GM23338 (cell line): ENCODE results near the gene BMPER. TPM values are rescaled to one million over a fixed set of nuclear protein-coding genes. Genes with fewer than 3 reads are reported as not detected.

Experiments used
- ATAC-seq: fragments of 200-7000 bp; cut with Tn5 transposase; 3 replicates; pipeline ENCODE4 v1.9.1; 2020
- DNase-seq: peaks from one replicate; pipeline ENCODE4 v3.0.0-alpha.2; 2015; ENCODE audit warnings: low spot score
- H2AFZ ChIP-seq: fragments of 200-600 bp; sonication (generic); 2 replicates; pipeline ENCODE4 v1.8.0; 2016; ENCODE audit warnings: antibody characterized with exemption, mild to moderate bottlenecking, moderate library complexity
- H3F3A ChIP-seq: fragments of 200-600 bp; sonication (generic); replicated peaks from 2 replicates; pipeline ENCODE4 v1.8.0; 2017; ENCODE audit warnings: antibody characterized with exemption, mixed run types, low read depth
- H3K27ac ChIP-seq: fragments of 200-600 bp; sonication (generic); 2 replicates; pipeline ENCODE4 v1.6.1; 2016; ENCODE audit warnings: low read depth
- H3K27me3 ChIP-seq: fragments of 200-600 bp; sonication (generic); 2 replicates; pipeline ENCODE4 v1.8.0; 2016; ENCODE audit warnings: mild to moderate bottlenecking, mixed run types, moderate library complexity; ENCODE audit not compliant: insufficient read depth
- H3K36me3 ChIP-seq: fragments of 200-600 bp; sonication (generic); 2 replicates; pipeline ENCODE4 v1.8.0; 2016; ENCODE audit warnings: mild to moderate bottlenecking; ENCODE audit not compliant: insufficient read depth
- H3K4me1 ChIP-seq: fragments of 200-600 bp; sonication (generic); 2 replicates; pipeline ENCODE4 v1.8.0; 2016; ENCODE audit warnings: mild to moderate bottlenecking, moderate library complexity; ENCODE audit not compliant: insufficient read depth
- H3K4me2 ChIP-seq: fragments of 200-600 bp; sonication (generic); 2 replicates; pipeline ENCODE4 v1.7.1; 2017; ENCODE audit warnings: mixed run types
- H3K4me3 ChIP-seq: fragments of 200-600 bp; sonication (generic); 2 replicates; pipeline ENCODE4 v1.6.1; 2016; ENCODE audit warnings: mixed run types
- H3K79me2 ChIP-seq: fragments of 200-600 bp; sonication (generic); replicated peaks from 2 replicates; pipeline ENCODE4 v1.8.0; 2017; ENCODE audit warnings: mild to moderate bottlenecking; ENCODE audit not compliant: insufficient read depth
- H3K9me2 ChIP-seq: fragments of 200-600 bp; sonication (generic); 2 replicates; pipeline ENCODE4 v1.8.0; 2017; ENCODE audit not compliant: insufficient read depth
- H4K20me1 ChIP-seq: fragments of 200-600 bp; sonication (generic); replicated peaks from 2 replicates; pipeline ENCODE4 v1.8.0; 2017; ENCODE audit warnings: mild to moderate bottlenecking; ENCODE audit not compliant: insufficient read depth
- H3K27ac Mint-ChIP-seq: 2 replicates; pipeline ENCODE4 v1.8.0; 2020; ENCODE audit warnings: inconsistent platforms, mild to moderate bottlenecking, moderate library complexity, mixed read lengths
- H3K27me3 Mint-ChIP-seq: 3 replicates; pipeline ENCODE4 v1.8.0; 2022; ENCODE audit warnings: low read depth, mild to moderate bottlenecking, moderate library complexity, mixed read lengths, inconsistent platforms; ENCODE audit not compliant: insufficient read depth, poor library complexity
- H3K36me3 Mint-ChIP-seq: 3 replicates; pipeline ENCODE4 v1.8.0; 2021; ENCODE audit warnings: low read depth, mild to moderate bottlenecking, inconsistent platforms, moderate library complexity, mixed read lengths
- H3K4me1 Mint-ChIP-seq: 3 replicates; pipeline ENCODE4 v1.8.0; 2020; ENCODE audit warnings: mild to moderate bottlenecking, inconsistent platforms, mixed read lengths
- H3K4me3 Mint-ChIP-seq: 3 replicates; pipeline ENCODE4 v1.8.0; 2021; ENCODE audit warnings: moderate library complexity, mild to moderate bottlenecking, inconsistent platforms, mixed read lengths
- H3K9me3 Mint-ChIP-seq: 3 replicates; pipeline ENCODE4 v1.8.0; 2020; ENCODE audit warnings: moderate library complexity, mild to moderate bottlenecking, inconsistent platforms, mixed read lengths
- CREB1 ChIP-seq: fragments of 250-450 bp; sonication (Bioruptor Pico); IDR thresholded peaks from 2 replicates; pipeline ENCODE4 v1.5.0; 2020; ENCODE audit warnings: low read depth, mild to moderate bottlenecking, moderate library complexity
- CTCF ChIP-seq, 2 experiments: fragments of 200-600 bp in 1 of 2; sonication (generic) in 1 of 2; conservative IDR thresholded peaks; 2 replicates each; pipeline versions ENCODE4 v1.5.1 to v1.6.1; 2016 to 2017; ENCODE audit warnings: antibody characterized with exemption in 2 of 2, low read depth in 2 of 2, mild to moderate bottlenecking in 2 of 2, moderate library complexity in 1 of 2
- ETS1 ChIP-seq: IDR thresholded peaks from 2 replicates; pipeline ENCODE4 v1.6.1; 2016; ENCODE audit warnings: antibody characterized with exemption
- EZH2 ChIP-seq: fragments of 200-600 bp; sonication (generic); IDR thresholded peaks from one replicate; pipeline ENCODE4 v1.8.0; 2017; ENCODE audit warnings: antibody characterized with exemption, mild to moderate bottlenecking, low read depth; ENCODE audit not compliant: unreplicated experiment
- NANOG ChIP-seq: IDR thresholded peaks from 2 replicates; pipeline ENCODE4 v1.6.1; 2016; ENCODE audit warnings: antibody characterized with exemption, borderline replicate concordance
- ZNF462 ChIP-seq: fragments of 250-450 bp; sonication (Bioruptor Pico); IDR thresholded peaks from 2 replicates; pipeline ENCODE4 v1.5.0; 2020; ENCODE audit warnings: mild to moderate bottlenecking, moderate library complexity
- polyA plus RNA-seq: library from polyadenylated mRNA; unstranded; fragments of >200 nt; fragmentation: Nextera tagmentation; extraction: Ambion mirVana; gene quantifications from 2 replicates; pipeline ENCODE4 v1.2.1, GENCODE V29; 2016
- total RNA-seq: library from RNA; depleted of rRNA; stranded (reverse); fragments of >200 nt; shearing (Covaris generic); gene quantifications from 2 replicates; pipeline ENCODE4 v1.2.3, GENCODE V29; 2014

Gene BMPER
- total and polyA plus RNA-seq, 2 experiments from 2014 or later: 0.53 to 1.4 TPM

- no peaks in the 10 kb centered on the region for H3K36me3 Mint-ChIP-seq
- H3K9me2 ChIP-seq: no peaks in the 10 kb centered on the region
- no peaks in the 10 kb centered on the region for H4K20me1 ChIP-seq
- no peaks in the 10 kb centered on the region for H3F3A ChIP-seq
- H3K4me3 ChIP-seq: no peak overlapping the region
- DNase-seq (no peak), ATAC-seq (no peak)
- H3K4me2 ChIP-seq: no peak overlapping the region
- no peaks in the 10 kb centered on the region for H3K79me2 ChIP-seq
- H2AFZ ChIP-seq: no peak overlapping the region
- no peaks in the 10 kb centered on the region for H3K4me1 ChIP-seq
- no peak overlapping the region for H3K4me3 Mint-ChIP-seq
- no peaks in the 10 kb centered on the region; the same call in 2 of the 3 replicates for H3K9me3 Mint-ChIP-seq
- no peak overlapping the region for H3K27ac Mint-ChIP-seq
- H3K27me3 ChIP-seq: no peaks in the 10 kb centered on the region
- peaks cover 2% of the 10 kb centered on the region for H3K27me3 Mint-ChIP-seq
- no peak overlapping the region for H3K27ac ChIP-seq
- peaks cover 5% of the 10 kb centered on the region for H3K4me1 Mint-ChIP-seq
- H3K36me3 ChIP-seq: no peaks in the 10 kb centered on the region
- no peak for TF ChIP-seq ZNF462 (CRISPR knock-in tag)
- TF ChIP-seq CREB1 (CRISPR knock-in tag): no peak
- TF ChIP-seq EZH2: no peak
- TF ChIP-seq NANOG: no peak
Observed at GRCh38 chr7:33981671-33982424, 76.5 kb downstream of the BMPER start.

- DNase-seq: peak; percentile 68
- no peak overlapping the region for H2AFZ ChIP-seq
- no peaks in the 10 kb centered on the region for H3F3A ChIP-seq
- H3K4me1 Mint-ChIP-seq: peaks cover 5% of the 10 kb centered on the region
- no peaks in the 10 kb centered on the region for H3K9me2 ChIP-seq
- peaks cover 2% of the 10 kb centered on the region for H3K27me3 Mint-ChIP-seq
- no peak overlapping the region for H3K4me2 ChIP-seq
- H3K4me3 Mint-ChIP-seq: no peak overlapping the region
- H3K9me3 Mint-ChIP-seq: no peaks in the 10 kb centered on the region; the same call in 2 of the 3 replicates
- no peaks in the 10 kb centered on the region for H3K27me3 ChIP-seq
- no peaks in the 10 kb centered on the region for H3K79me2 ChIP-seq
- no peak overlapping the region for H3K27ac ChIP-seq
- H3K36me3 ChIP-seq: no peaks in the 10 kb centered on the region
- no peak overlapping the region for H3K4me3 ChIP-seq
- H3K4me1 ChIP-seq: no peaks in the 10 kb centered on the region
- H3K36me3 Mint-ChIP-seq: no peaks in the 10 kb centered on the region
- H3K27ac Mint-ChIP-seq: no peak overlapping the region
- no peaks in the 10 kb centered on the region for H4K20me1 ChIP-seq
- TF ChIP-seq ETS1: no peak
- TF ChIP-seq CTCF (conservative IDR thresholded peaks at IDR 0.05; ENCODE audit: low read depth in 2 of 2): peak; percentile 72 to 76
- peak; percentile 41; the same call in 2 of the 3 replicates for ATAC-seq
Observed at GRCh38 chr7:33982425-33982786, 77.1 kb downstream of the BMPER start.
